Mesothelial cell of epicardium (in vitro differentiated cells): Measurements from ENCODE around the gene COL23A1. TPM values are rescaled to one million over a fixed set of nuclear protein-coding genes. Genes with fewer than 3 reads are reported as not detected.
A peak's percentile ranks its signal among the peaks of the same experiment; 100 is the strongest.

Experiments used
- DNase-seq, 2 experiments: peaks; one replicate each; pipeline ENCODE4 v3.0.0; 2021; ENCODE audit warnings: low spot score in 2 of 2; ENCODE audit not compliant: unreplicated experiment in 2 of 2
- H3K27ac Mint-ChIP-seq: 2 replicates; pipeline ENCODE4 v1.8.0; 2021; ENCODE audit warnings: mixed read lengths
- H3K27me3 Mint-ChIP-seq: 2 replicates; pipeline ENCODE4 v1.8.0; 2021; ENCODE audit warnings: low read depth, mixed read lengths
- H3K36me3 Mint-ChIP-seq: 2 replicates; pipeline ENCODE4 v1.8.0; 2021; ENCODE audit warnings: mixed read lengths
- H3K4me1 Mint-ChIP-seq: 2 replicates; pipeline ENCODE4 v1.8.0; 2021; ENCODE audit warnings: mixed read lengths
- H3K4me3 Mint-ChIP-seq: 2 replicates; pipeline ENCODE4 v1.8.0; 2021; ENCODE audit warnings: mild to moderate bottlenecking, moderate library complexity, mixed read lengths
- H3K9me3 Mint-ChIP-seq: 2 replicates; pipeline ENCODE4 v1.8.0; 2021; ENCODE audit warnings: mixed read lengths
- total RNA-seq: library from RNA; stranded (reverse); gene quantifications from 3 replicates; pipeline ENCODE4 v1.2.1, GENCODE V29; 2021
- TF ChIP-seq, protein P1 (sequence below): fragments of 200-600 bp; sonication (generic); IDR thresholded peaks from one replicate; pipeline ENCODE4 v1.5.0; 2021; ENCODE audit warnings: antibody characterized with exemption; ENCODE audit not compliant: unreplicated experiment

Gene COL23A1
- total RNA-seq, 1 donor from 2014 or later: 13.6 TPM

DNA sequence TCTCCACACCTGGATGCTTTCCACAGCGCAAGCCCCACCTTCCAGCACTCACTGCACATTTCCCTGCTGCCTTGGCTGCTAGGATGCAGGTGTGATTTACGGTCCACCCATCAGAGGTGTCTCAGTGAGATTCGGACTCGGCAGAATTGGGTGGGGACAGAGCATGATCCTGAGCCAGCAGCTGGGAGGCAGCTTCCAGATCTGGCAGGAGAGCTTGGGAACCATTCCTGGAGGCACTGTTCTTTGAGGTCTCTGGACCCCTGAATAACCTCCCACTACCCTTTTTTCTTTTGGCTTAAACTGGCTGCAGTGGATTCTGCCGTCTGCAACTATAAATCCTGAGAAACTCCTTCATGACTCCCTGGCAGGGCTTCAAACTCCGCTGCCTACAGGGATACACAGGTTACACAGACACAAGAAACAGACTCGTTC lies 258.0 kb downstream of the COL23A1 start:
- DNase-seq: no peak
- Mint-ChIP-seq H3K4me3 (no peak overlapping the region), H3K9me3 (no peaks in the 10 kb centered on the region), H3K4me1 (peaks cover 48% of the 10 kb centered on the region), H3K27ac (peak overlapping the region; percentile 88), H3K36me3 (no peaks in the 10 kb centered on the region), H3K27me3 (no peaks in the 10 kb centered on the region)
- TF ChIP-seq, protein P1, sequence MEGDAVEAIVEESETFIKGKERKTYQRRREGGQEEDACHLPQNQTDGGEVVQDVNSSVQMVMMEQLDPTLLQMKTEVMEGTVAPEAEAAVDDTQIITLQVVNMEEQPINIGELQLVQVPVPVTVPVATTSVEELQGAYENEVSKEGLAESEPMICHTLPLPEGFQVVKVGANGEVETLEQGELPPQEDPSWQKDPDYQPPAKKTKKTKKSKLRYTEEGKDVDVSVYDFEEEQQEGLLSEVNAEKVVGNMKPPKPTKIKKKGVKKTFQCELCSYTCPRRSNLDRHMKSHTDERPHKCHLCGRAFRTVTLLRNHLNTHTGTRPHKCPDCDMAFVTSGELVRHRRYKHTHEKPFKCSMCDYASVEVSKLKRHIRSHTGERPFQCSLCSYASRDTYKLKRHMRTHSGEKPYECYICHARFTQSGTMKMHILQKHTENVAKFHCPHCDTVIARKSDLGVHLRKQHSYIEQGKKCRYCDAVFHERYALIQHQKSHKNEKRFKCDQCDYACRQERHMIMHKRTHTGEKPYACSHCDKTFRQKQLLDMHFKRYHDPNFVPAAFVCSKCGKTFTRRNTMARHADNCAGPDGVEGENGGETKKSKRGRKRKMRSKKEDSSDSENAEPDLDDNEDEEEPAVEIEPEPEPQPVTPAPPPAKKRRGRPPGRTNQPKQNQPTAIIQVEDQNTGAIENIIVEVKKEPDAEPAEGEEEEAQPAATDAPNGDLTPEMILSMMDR: no peak

DNA sequence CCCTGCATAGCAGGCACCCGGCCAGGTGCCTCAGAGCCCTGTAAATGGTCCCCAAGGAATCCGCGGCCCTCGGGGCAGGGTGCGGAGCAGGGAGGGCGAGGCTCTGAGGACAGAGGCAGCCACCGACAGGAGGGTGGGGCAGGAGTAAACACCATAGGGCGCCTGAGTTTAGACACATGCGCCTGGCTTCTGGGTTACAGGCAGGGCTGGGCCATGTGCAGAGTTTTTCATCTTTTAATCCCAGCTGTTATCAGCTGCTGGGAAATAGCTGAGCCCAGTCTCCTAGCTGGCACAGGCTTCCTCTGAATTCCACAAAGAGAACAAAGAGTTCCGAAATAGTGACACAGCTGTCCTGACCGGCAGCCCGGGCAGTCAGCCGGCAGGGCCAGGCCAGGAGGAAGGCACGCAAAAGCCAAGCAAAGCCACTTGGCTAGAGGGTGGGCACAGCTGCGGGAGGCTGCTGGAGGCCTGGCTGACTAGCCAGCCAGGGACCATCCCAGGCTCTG lies 258.6 kb downstream of the COL23A1 start:
- Mint-ChIP-seq H3K27me3 (no peaks in the 10 kb centered on the region), H3K4me1 (peaks cover 42% of the 10 kb centered on the region), H3K36me3 (no peaks in the 10 kb centered on the region), H3K27ac (peak overlapping the region; percentile 47), H3K9me3 (no peaks in the 10 kb centered on the region), H3K4me3 (no peak overlapping the region)
- peak in 1 of 2 experiments; percentile 12 for DNase-seq
- TF ChIP-seq, protein P1: no peak

DNA sequence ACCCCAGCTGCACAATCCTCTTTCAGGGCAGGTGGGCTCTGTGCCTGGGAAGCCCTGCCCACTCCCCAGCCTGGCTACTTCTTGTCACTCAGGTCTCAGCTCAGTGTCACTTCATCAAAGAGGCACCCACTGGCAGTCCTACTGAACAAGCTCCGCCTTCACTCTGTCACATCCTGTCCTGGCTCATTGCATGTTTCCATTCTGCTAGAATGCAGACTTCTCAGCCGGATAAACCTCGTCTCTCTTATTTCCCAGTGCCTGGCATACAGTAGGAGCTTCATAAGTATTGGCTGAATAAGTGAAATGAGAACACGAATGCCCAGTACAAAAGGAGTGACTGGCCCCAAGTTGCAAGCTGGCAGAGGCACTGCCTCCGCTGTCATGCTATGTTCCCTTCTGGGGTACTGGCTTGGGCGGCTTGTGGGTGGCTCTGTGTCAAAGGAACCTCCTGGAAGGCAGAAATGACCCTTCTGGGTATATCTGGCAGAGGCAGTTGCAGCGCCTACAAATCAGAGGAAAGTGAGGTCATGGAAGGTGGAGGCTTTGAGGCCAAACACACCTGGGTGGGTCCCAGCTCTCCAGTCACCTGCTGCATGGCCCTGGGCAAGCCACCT lies 259.3 kb downstream of the COL23A1 start:
- no peak for DNase-seq
- Mint-ChIP-seq H3K27ac (peak overlapping the region; percentile 65), H3K4me3 (no peak overlapping the region), H3K4me1 (peaks cover 48% of the 10 kb centered on the region), H3K9me3 (no peaks in the 10 kb centered on the region), H3K36me3 (no peaks in the 10 kb centered on the region), H3K27me3 (no peaks in the 10 kb centered on the region)
- TF ChIP-seq, protein P1: no peak

DNA sequence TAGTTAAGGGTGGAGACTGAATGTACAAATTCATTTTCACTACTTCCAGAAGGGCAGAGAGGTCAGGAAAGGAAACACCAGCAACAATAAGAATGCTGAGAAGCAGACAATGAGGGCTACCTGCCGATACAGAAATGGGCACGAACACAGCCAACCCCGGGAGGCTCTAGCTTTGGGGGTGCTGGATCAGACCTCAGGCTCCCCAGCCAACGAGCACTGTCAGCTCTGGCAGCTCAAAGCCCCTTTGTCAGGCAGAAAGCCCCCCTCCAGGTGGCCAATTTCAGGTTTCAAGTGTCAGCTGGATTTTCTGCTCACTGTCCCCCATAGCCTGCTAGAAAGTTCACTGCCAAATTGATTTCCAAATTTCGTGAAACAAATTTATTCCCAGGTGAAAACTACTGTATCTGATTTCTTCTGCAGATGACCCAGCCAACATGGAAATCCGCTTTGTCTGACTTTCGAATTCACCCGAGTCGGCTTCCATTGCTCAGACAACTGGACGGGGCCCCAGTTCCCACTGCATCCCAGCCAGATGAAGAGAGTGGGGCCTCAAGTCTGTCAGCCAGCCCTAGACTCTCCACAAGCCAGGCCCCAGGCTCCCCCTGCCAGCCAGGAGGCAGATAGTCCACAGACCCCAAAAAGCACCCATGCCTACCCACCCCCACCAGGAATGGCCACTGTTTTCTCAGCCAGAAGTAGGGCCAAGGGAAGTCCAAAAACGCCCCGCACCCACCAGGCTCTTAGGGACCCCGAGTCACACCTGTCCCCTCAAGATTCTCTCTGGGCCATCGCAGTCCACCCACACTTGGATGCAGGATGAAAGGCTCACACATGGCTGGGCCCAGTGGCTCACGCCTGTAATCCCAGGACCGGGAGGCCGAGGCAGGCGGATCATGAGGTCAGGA lies 261.1 kb downstream of the COL23A1 start:
- no peak for DNase-seq
- Mint-ChIP-seq H3K36me3 (no peaks in the 10 kb centered on the region), H3K27me3 (peaks cover 6% of the 10 kb centered on the region), H3K4me3 (no peak overlapping the region), H3K9me3 (no peaks in the 10 kb centered on the region), H3K4me1 (peaks cover 51% of the 10 kb centered on the region), H3K27ac (no peak overlapping the region)
- TF ChIP-seq, protein P1: no peak

DNA sequence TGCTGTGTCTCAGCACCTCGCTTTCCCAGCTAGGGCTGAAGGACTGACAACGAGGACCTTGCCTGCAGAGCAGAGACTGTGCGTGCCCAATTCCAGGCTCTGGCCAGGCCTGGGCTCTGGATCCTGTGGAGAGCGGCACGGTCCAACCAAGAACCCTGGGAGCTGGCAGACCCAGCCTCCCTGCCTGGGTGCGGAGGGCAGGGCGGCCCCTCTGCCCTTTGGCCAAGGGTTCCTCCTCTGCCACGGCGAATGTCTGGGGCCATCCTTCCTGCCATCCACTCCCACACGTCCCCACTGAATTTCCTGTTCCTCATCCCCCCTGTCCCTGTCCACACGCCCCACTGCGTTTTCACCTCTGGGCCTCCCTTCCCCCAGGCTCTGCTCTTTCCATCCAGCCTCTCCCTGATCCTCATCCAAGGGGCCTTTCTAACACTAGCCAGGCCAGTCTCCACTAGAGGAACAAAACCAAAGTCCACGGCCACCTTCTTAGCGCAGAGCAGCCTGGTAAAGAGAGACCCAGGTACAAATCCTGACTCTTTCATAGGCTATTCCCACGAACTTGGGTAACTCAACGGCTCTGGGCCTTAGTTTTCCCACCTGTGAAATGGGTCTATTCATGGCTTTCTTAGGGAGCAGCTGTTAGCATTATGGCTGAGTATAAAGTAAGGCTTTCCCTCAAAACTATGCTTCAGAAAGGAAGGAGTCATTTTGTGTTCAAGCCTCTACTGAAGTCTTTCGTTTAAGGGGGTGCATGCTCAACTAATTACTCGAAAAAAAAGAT lies 262.1 kb downstream of the COL23A1 start:
- TF ChIP-seq, protein P1: no peak
- H3K4me3 Mint-ChIP-seq: no peak overlapping the region
- no peaks in the 10 kb centered on the region for H3K36me3 Mint-ChIP-seq
- no peak for DNase-seq
- H3K27ac Mint-ChIP-seq: peak overlapping the region; percentile 25
- H3K4me1 Mint-ChIP-seq: peaks cover 45% of the 10 kb centered on the region
- no peaks in the 10 kb centered on the region for H3K9me3 Mint-ChIP-seq
- peaks cover 9% of the 10 kb centered on the region for H3K27me3 Mint-ChIP-seq
